Forelimb muscle (tissue), 1 donor: Measurements from ENCODE around the gene GJB5. TPM values are rescaled to one million over a fixed set of nuclear protein-coding genes. Genes with fewer than 3 reads are reported as not detected.
A peak's percentile ranks its signal among the peaks of the same experiment; 100 is the strongest.
"Not testable (repeated sequence)": the region's sequence is repeated elsewhere in the genome, so short reads cannot be mapped to it uniquely, and the experiment has no call there.

Source experiments
- DNase-seq: peaks from one replicate; pipeline ENCODE4 v3.0.0-alpha.2; 2013; ENCODE audit warnings: low read depth
- polyA plus RNA-seq: library from polyadenylated mRNA; unstranded; fragments of 120-200 nt; gene quantifications from one replicate; pipeline ENCODE4 v1.2.1, GENCODE V29; 2013; ENCODE audit not compliant: insufficient read length

Gene GJB5
- polyA plus RNA-seq, result 0.16 TPM

GRCh38 chr1:34754964-34755637 is at the start of gene GJB5:
GJB5 (plus strand) TSS chr1:34755047; CDS start chr1:34757331, 2,284 bp downstream.
- no peak for DNase-seq

DNA sequence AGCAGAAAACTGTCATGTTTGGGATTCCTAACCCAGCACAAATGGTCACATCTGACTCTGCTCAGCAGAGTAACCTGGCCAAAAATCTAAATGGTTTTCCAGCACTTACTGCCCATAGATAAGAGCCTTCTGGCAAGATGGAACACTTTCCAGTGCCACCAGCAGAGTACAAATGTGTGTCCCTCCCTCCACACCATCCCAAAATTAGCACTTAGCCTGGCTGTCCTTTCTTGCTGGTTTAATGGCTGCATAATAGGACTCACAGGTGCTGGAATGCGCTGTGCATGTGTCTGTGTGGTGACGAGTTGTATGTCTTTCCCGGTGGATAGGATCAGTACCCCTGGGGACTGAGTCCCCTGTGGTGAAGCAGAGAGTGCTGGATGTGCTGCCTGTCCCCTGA is 49.8 kb upstream of the GJB5 start:
- DNase-seq, result no peak

DNA sequence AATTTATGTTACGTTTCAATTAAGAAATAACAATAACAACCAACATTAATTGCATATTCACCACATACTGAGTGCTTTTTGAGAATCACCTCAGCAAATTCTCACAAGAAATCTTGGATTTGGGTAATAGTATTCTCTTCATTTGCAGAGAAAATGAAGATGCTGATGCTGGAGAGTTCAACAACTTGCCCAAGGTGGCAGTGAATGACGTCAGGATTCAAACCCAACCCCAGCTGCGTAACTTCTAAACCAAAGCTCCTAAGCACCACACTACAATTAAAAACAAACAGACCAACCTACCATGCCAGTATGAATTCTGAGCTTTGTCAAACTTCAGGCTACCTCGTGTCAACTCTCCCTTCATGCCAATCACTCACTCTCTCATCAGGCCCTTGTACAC is 46.7 kb upstream of the GJB5 start:
- DNase-seq, result no peak

DNA sequence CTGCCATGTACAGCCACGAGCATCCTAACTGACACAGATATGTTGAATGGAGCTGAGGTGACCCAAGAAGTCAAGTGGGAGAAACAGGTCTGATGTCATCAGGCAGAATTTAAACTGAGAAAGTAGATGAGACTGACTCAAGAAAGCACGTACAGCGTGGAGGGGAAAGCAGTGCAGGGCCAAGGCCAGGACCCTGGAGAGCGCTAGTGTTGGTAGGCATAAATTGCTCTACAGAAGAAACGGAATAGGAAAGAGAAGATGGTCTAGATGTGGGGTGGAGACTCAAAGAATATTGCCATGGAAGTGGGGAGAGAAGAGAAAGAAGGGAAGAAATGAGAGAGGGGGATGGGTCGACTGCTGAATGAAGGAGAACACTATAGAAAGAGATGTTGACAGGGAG is 45.3 kb upstream of the GJB5 start:
- DNase-seq, result no peak

DNA sequence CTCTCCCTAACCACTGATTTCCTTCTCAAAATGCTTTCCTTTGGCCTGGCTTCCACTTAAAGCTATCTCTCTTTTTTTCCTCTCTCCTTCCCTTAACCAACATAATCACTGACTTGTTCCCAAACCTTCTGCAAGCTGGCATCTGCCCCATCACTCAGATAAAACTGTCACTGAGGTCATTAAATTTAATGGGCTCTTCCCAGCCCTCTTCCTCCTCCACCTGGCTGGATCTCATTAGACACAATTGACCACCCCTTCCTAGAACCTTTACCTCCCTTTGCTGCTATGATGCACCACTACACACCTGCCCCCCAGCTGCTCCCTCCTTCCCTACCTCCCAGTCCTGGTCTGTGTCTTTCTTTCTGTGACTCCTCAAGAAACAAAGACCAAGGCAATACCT is 44.0 kb upstream of the GJB5 start:
- no peak for DNase-seq

- DNase-seq, result no peak
Measured at GRCh38 chr1:34711485-34711884, 43.4 kb upstream of the GJB5 start.

GRCh38 chr1:34712007-34712688 is 42.7 kb upstream of the GJB5 start:
- DNase-seq, result no peak

DNA sequence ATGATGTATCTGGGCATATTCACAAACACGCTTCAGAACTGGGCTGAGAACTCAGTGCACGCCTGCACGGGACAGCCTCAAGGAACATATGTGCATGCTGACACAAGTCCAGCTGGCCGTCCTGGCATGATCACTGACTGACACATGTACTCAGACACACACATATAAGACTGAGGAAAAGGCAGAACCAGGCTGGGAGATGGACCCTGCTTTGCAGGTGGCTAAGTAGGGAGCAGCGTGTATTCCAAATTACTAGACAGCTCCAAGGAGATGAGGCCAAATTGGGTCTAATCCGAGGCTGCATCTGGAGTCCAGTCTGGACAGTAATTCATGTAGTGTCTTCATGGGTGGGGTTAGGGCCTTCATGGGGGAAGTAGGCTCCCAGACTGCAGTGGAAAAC is 41.4 kb upstream of the GJB5 start:
- DNase-seq, result peak; percentile 68

DNA sequence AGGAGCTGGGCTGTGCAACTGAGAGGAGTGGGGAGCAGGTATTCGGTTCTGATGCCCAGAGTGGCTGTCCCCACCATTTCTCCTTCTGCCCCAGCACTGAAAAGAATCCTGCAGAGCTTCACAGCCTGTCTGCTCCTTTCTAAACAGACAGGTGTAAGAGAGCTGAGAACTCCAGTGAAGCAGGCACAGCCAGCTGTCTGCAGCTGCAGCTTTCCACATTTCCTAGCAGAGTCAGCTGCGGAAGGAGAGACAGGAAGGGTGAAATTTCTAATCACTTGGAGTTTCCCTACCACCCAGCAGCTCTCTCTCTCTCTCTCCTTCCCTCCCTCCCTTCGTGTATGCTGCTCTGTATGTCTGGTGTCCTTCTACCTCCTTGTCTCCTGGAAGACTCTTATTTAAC is 40.5 kb upstream of the GJB5 start:
- no peak for DNase-seq

DNA sequence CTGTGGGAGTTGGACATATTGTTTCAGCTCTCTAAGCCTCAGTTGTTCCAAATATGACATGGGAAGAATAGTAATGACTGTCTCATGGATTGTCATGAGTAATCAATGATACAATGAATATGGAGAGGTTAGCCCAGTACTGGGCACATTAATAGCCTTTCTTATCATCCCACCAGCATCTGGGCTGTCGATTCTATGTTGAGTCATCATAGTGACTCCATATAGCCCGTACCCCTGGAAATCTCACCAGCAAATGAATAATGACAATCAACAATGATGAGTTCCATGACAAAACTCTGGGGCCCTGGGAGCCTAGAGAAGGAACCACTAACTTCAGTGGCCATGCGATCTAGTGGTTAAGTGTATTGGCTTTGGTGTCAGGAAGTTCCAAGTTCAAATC is 39.7 kb upstream of the GJB5 start:
- no peak for DNase-seq

DNA sequence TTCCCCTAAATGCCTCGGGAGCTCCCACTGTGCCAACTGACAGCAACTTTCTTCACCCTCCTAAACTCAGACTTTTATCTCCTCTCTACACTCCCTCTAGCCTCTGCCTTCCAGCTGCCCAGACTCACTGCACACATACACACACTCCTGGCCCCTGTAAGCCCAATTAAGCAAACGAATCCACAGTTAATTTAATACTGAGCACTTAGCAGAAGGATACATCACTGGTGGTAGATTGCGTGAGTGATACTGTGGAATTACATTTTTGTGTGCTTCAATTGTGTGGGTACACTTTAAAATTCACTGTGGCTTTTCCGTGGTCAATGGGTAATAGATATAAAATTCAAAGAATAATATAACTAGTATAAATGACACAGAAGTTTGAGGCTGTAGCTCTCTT is 33.6 kb upstream of the GJB5 start:
- DNase-seq, result no peak

GRCh38 chr1:34721646-34722355 is 33.0 kb upstream of the GJB5 start:
- no peak for DNase-seq

- DNase-seq, result no peak
Measured at GRCh38 chr1:34726861-34727260, 28.0 kb upstream of the GJB5 start.

DNA sequence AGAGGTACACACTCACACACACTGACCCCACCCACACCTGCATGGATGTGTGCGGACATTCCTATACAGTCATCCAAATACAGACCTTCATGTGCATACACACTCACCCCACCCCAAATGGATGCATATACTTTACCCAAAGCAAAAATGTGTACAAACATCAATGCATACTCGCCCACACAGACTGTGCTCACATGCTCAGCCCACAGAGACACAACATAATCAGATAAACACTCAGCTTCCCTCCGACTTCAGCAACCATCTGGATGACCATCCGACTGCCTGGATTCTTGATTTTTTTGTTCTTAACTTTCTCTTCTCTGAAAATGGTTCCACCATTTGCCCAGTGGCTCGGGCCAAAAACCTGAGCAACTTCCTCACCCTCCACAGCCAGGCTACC is 24.4 kb upstream of the GJB5 start:
- no peak for DNase-seq

GRCh38 chr1:34732831-34733230 is 22.0 kb upstream of the GJB5 start:
- not testable (repeated sequence) for DNase-seq

DNA sequence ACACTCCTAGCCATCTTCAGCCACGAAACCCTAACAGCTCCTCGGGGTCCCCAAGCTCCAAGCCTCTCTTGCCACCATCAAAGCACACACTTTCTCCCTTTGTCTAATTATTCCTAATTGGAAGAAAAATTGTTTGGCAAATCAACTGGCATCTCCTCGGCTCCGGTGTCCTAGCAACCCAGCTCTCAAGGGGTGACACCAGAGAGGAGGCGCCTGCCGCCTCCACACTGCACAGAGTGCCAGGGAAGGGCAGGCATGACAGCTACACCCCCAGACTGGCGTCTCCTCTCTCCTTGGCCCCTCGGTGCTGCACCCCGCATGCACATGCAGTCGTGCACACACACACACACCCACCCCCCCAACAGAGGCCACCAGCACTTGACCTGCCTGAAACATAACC is 18.2 kb upstream of the GJB5 start:
- DNase-seq, result no peak

DNA sequence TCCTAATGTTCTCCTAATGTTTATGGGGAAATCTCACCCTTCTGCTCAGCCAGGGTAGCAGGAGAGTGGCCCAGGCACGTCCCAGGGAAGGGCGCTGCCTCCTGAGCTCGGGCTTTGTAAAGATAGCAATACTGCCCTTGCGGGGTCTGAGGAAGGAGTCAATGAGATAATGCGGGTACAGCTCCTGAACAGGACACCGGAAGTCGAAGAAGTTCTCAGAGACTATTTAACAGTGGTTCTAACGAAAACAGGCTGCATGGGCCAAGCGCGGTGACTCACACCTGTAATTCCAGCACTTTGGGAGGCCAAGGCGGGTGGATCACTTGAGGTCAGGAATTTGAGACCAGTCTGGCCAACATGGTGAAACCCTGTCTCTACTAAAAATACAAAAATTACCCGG is 17.6 kb upstream of the GJB5 start:
- not testable (repeated sequence) for DNase-seq

DNA sequence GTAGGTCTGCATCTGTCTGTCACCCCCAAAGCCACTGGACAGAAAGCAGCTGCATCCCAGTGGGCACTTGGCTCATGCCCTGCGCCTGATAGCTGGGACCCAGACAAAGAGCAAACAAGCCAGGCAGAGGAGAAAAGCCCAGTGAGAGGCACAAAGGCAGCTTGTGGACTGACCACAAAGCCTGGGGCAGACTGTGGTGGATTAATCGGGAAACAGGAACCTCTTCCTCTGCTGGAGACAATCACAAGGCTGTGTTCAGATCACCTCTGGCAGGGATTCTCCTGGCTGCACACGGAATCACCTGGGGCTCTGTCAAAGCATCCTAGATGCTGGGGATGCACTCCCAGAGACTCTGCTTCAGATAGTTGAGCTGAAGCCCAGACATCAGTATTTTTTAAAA is 15.2 kb upstream of the GJB5 start:
- no peak for DNase-seq

DNA sequence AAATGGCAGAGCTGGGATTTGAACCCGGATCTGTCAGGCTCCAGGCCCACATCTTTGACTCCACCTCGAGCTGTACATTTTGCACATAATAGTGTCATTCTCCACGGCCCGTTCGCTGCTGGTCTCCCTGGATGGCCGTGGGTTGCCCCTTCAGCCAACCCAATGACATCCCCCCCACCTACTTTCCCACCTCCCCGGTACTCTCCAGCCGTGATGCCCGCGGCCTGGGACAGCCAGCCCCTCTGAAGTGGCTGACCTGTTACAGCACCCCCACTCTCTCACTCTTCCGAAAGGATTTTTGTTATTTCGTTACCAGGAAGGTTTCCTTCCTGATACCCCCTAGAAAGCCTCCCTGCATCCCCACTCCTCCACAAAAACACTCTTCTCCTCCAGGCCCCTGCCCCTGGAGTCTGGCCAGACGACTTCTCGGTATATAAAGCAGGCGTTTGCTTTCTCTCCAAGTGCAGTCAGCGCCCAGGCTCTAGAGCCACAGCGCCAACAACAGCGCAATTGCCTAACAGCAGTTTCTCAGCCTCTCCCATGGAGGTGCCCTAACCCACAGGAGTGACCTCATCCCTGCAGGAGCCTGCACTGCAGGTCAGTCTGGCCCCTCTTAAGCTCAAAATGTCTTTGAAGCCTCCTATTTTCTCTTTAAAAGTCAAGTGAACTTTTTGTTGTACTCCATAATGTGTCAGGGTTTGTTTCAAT is 14.5 kb upstream of the GJB5 start:
- DNase-seq, result no peak

- DNase-seq, result peak; percentile 14
Measured at GRCh38 chr1:34742667-34743270, 12.1 kb upstream of the GJB5 start.

DNA sequence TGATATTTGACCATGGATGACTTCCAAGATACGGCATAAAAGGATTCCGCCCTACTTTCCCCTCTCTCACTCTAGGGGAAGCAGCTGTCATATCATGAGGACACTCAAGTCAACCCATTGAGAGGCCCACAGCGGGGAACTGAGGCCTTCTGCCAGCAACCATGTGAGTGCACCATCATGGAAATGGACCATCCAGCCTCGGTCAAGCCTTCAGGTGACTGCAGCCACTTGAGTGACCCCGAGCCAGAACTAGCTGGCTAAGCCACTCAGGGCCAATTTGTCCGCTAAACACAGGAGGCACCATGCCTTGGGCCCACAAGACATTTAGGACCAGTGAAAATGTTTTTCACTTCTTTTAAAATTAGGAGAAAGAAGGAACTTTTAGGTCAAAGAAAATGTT is 11.1 kb upstream of the GJB5 start:
- DNase-seq, result no peak

DNA sequence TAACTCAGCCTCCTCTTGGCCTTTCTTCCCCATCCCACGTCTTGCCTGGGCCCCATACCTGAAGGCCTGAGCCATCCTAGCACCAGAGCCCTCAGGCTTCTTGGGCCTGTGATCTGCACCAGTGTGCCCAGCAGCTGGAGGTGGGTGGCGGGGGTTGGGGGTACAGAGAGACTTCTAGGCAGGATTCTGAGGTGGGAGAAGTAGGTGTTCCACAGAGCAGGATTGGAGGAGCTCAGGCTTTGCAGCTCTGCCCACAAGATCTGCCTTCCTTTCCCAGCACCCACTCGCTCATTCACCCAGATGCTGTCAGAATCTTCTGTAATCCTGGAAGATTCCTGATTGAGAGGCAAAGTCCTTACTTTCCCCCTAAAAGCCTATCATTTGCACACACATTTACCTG is 10.0 kb upstream of the GJB5 start:
- DNase-seq, result no peak
